ENCODE data around the gene ZNRF3. TPM values are rescaled to one million over a fixed set of nuclear protein-coding genes. Genes with fewer than 3 reads are reported as not detected.

Gene ZNRF3
- total and polyA plus RNA-seq, 8 donors: 2.4 to 6.8 (median 3.9) TPM

- DNase-seq (no peak), ATAC-seq (no peak), FAIRE-seq (no peak)
- H3K27ac ChIP-seq: no peak overlapping the region
- no peaks in the 10 kb centered on the region for H3K9me3 ChIP-seq
- 84 to 90% methylated on average over 6 of the region's 6 CpGs for WGBS, 2 donors
- TF ChIP-seq, protein P1, sequence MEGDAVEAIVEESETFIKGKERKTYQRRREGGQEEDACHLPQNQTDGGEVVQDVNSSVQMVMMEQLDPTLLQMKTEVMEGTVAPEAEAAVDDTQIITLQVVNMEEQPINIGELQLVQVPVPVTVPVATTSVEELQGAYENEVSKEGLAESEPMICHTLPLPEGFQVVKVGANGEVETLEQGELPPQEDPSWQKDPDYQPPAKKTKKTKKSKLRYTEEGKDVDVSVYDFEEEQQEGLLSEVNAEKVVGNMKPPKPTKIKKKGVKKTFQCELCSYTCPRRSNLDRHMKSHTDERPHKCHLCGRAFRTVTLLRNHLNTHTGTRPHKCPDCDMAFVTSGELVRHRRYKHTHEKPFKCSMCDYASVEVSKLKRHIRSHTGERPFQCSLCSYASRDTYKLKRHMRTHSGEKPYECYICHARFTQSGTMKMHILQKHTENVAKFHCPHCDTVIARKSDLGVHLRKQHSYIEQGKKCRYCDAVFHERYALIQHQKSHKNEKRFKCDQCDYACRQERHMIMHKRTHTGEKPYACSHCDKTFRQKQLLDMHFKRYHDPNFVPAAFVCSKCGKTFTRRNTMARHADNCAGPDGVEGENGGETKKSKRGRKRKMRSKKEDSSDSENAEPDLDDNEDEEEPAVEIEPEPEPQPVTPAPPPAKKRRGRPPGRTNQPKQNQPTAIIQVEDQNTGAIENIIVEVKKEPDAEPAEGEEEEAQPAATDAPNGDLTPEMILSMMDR (IDR thresholded peaks at IDR 0.05): no peak
- H3K4me3 ChIP-seq: no peak overlapping the region
- intact Hi-C loops (cut with DNase I): no loop called here
- H3K4me1 ChIP-seq: peaks cover 23 to 39% (median 34%) of the 10 kb centered on the region in 3 donors
- no peaks in the 10 kb centered on the region for H3K27me3 ChIP-seq
- H3K36me3 ChIP-seq: no peaks in the 10 kb centered on the region
These were observed 30.8 kb downstream of the ZNRF3 start for GRCh38 chr22:28914201-28914600.

- Histone ChIP-seq H3K27ac (no peak overlapping the region), H3K4me3 (no peak overlapping the region), H3K27me3 (no peaks in the 10 kb centered on the region), H3K9me3 (no peaks in the 10 kb centered on the region), H3K36me3 (no peaks in the 10 kb centered on the region), H3K4me1 (peaks cover 24 to 42% (median 33%) of the 10 kb centered on the region in 3 donors)
- ATAC-seq (no peak), FAIRE-seq (no peak), DNase-seq (no peak)
- intact Hi-C loops (cut with DNase I): no loop called here
- 54 to 56% methylated on average over 3 of the region's 3 CpGs for WGBS, 2 donors
- TF ChIP-seq, protein P1 (IDR thresholded peaks at IDR 0.05): no peak
These were observed 32.6 kb downstream of the ZNRF3 start for GRCh38 chr22:28915969-28916368.

- 18 to 20% methylated on average over 12 of the region's 12 CpGs for WGBS, 2 donors
- DNase-seq (peak in 5 of 6 donors; percentile 46 to 72 (median 62)), ATAC-seq (peak; percentile 85 to 92 (median 90)), FAIRE-seq (no peak)
- Histone ChIP-seq H3K27ac (peak overlapping the region in 3 of 4 donors; percentile 58 to 64 (median 62)), H3K36me3 (no peaks in the 10 kb centered on the region), H3K4me3 (peak overlapping the region in 1 of 4 donors; percentile 15), H3K4me1 (peaks cover 21 to 44% (median 28%) of the 10 kb centered on the region in 3 donors), H3K27me3 (no peaks in the 10 kb centered on the region), H3K9me3 (no peaks in the 10 kb centered on the region)
- TF ChIP-seq, protein P1 (IDR thresholded peaks at IDR 0.05): no peak
- intact Hi-C loops (cut with DNase I): no loop called here
These were observed 34.6 kb downstream of the ZNRF3 start for GRCh38 chr22:28917747-28918549.

DNA sequence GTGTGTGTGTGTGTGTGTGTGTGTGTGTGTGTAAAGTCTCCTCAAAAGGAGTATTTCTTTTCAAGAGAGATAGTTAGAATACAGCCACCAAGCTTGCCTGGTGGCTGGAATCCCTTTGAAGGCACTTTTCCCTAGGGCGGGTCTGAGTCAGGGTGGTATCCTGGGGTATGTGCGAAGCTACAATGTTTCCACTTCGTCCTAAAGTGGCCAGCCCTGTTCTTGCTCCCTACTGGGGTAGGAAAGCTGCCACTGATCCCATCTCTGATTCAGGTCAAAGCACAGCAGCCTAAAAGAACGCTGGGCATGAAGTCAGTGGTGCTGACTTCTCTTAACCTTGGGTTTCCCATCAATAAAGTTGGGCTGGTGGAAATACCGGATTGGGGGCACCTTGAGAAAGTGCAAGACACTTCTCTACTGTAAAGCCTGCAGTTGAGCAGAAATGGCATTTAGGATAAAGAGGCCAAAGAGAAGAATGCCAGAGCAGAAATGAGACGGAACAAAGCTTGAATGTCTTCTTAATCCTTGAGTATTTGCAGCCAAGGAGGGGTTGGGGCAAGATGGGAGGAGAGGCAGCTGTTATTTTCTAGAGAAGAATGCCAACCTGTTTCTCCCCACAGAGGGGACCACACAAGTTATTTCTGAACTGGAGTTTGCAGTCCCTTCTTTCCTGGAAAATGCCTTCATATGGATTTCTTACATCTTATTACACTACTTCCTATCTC lies 35.3 kb downstream of the ZNRF3 start:
- ATAC-seq: peak; percentile 13 to 52 (median 38)
- Histone ChIP-seq H3K36me3 (no peaks in the 10 kb centered on the region), H3K4me3 (no peak overlapping the region), H3K4me1 (peaks cover 29 to 50% (median 32%) of the 10 kb centered on the region in 3 donors), H3K27ac (peak overlapping the region in 1 of 4 donors; percentile 50), H3K27me3 (no peaks in the 10 kb centered on the region), H3K9me3 (no peaks in the 10 kb centered on the region)
- DNase-seq: peak in 1 of 6 donors; percentile 26
- WGBS, 2 donors: 28 to 41% methylated on average over 6 of the region's 6 CpGs
- no peak for FAIRE-seq
- intact Hi-C loops (cut with DNase I): no loop called here
- TF ChIP-seq, protein P1 (IDR thresholded peaks at IDR 0.05): no peak
